ENCODE results near the gene SURF2.

DNA sequence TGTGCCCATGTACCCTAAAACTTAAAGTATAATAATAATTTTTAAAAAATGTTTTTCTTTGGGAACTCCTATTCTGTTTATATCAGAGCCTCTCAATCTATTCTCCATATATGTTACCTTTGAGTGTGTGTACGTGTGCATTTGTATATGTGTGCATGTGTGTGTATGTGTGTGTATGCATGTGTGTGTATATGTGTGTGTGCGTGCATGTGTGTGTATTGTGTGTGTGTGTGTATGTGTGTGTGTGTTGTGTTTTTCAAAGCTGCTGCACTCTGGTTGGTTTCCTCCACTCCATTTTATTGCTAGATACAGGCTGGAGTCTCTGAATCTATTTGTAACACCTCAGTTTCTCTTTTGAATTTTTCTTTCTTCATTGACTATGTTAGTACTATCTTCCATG lies 40.4 kb upstream of the SURF2 start:
- TF ChIP-seq RAD21 (IDR thresholded peaks at IDR 0.05; ENCODE audit: low read depth) = no peak
- TF ChIP-seq, protein P1, sequence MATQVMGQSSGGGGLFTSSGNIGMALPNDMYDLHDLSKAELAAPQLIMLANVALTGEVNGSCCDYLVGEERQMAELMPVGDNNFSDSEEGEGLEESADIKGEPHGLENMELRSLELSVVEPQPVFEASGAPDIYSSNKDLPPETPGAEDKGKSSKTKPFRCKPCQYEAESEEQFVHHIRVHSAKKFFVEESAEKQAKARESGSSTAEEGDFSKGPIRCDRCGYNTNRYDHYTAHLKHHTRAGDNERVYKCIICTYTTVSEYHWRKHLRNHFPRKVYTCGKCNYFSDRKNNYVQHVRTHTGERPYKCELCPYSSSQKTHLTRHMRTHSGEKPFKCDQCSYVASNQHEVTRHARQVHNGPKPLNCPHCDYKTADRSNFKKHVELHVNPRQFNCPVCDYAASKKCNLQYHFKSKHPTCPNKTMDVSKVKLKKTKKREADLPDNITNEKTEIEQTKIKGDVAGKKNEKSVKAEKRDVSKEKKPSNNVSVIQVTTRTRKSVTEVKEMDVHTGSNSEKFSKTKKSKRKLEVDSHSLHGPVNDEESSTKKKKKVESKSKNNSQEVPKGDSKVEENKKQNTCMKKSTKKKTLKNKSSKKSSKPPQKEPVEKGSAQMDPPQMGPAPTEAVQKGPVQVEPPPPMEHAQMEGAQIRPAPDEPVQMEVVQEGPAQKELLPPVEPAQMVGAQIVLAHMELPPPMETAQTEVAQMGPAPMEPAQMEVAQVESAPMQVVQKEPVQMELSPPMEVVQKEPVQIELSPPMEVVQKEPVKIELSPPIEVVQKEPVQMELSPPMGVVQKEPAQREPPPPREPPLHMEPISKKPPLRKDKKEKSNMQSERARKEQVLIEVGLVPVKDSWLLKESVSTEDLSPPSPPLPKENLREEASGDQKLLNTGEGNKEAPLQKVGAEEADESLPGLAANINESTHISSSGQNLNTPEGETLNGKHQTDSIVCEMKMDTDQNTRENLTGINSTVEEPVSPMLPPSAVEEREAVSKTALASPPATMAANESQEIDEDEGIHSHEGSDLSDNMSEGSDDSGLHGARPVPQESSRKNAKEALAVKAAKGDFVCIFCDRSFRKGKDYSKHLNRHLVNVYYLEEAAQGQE (IDR thresholded peaks at IDR 0.05; ENCODE audit: low read depth) = no peak
- no peak for TF ChIP-seq YY1 (IDR thresholded peaks at IDR 0.05; ENCODE audit: low read depth)
- no peak for TF ChIP-seq CEBPB (IDR thresholded peaks at IDR 0.05)
- TF ChIP-seq EP300 (IDR thresholded peaks at IDR 0.05; ENCODE audit: borderline replicate concordance) = no peak

All from Ishikawa (cell line).